ENCODE data around the gene PCNX4.

The PCNX4 gene

DNA sequence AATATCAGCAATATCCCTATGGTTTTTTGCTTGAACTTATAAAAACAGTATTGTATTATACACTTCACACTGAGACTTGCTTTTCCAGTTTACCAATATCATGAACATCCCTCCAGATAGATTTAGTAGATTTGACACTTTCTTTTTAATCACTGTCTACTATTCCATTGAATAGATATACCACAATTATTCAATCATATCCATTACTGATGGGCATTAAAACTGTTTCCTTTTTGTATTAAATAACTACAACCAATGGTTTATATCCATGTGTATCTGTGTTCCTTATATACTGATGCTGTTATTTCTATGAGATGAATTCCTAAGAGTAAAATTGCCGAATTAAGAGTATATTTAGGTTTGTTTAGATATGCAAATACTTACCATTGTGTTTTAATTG is 86.4 kb downstream of the PCNX4 start:
- no peak for DNase-seq

DNA sequence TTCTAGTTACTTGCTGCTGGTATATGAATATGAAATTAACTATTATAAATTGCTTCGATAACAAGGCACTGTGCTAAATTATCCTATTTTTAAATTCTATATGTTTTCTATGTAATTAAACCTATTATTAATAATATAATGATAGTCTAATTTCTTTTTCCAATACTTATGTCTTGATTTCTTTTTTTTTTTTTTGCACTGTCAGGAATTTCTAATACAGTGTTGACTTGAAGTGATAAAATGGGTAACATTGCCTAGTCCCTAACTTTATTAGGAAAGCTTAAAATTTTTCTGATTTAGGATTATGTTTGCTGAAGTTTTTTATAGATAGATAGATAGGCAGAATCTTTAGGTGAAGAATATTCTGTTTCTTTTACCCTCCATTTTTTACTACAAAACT is 87.1 kb downstream of the PCNX4 start:
- no peak for DNase-seq

DNA sequence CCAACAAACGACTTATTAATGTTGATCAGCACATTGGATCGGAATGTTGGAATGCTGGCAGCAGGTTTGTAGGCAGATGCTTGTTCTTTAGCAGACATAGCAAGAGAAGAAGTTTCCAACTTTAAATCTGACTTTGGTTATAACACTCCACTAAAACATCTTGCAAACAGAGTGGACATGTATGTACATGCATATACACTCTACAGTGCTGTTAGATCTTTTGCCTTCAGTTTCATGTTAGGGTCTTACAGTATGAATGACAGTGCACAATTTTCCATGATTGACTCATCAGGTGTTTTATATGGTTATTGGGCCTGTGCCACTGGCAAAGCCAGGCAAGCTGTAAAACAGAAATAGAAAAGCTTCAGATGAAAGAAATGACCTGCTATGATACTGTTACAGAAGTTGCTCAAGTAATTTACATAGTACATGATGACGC is 87.7 kb downstream of the PCNX4 start:
- DNase-seq: no peak

DNA sequence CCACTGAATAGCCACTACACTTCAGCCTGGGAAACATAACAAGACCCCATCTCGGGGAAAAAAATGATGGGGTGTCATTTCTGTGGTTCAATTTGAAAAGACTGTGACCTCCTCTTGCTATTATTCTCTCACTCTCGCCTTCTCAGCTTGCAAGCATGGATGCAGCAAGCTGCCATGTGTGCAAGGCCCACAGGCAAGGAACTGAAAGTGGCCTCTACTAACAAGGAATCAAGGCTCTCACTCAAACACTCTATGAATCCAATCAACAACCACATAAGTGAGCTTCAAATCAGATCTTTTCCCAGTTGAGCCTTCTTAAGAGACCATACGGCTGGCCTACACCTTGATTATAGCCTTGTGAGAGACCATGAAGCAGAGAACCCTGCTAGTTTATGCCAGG is 91.4 kb downstream of the PCNX4 start:
- DNase-seq: no peak

DNA sequence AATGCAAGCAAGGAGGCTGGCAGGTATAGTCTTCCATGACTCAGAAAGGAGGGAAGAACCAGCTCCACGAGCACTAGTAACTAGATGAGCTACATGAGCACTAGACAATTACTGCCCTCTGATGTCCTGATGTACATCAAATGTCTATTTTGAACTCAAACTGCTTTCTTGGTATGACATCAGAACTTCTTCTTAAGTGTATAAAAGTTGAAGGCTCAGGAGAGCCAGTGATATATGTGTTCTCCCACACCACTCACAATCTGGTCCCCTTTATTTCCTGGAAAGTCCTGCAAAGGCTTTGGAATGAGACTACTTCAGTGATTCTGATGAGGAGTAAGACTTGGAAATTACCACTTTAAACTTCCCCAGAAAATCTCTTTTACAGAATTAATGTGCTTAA is 92.0 kb downstream of the PCNX4 start:
- no peak for DNase-seq

DNA sequence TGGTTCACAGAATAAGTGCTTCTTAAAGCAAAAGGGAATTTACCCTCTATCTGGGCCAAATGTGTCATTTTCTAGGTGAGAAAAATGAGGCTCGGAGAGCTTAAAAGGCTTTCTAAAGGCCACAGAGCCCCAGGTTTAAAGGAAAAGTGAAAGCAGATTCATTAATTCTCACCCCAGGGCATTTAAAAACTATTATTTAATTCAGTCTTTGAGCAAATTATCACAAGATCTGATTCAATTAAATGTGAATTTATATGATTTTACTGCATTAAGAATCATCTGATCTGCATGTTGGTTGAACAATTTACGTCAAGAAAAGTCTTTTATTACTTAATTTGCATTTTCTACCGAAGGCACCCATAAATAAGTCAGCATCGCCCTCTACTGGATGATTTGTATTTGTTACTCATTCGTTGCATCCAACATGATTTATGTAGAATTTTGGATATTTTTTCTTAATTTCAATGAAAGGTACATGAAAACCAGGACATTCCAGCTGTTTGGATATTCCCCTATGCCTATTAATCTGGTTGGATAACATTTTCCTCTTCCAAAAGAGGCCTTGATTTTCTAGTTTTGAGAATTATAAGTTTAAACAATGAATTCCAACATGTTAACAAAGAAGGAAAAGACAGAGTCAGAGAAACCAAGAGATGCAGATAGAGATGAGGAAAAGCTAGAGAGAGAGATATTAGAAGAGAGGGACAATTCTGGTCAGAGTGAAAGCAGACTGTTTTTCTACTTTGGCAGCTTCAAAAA is 92.6 kb downstream of the PCNX4 start:
- peak; percentile 93 for DNase-seq

DNA sequence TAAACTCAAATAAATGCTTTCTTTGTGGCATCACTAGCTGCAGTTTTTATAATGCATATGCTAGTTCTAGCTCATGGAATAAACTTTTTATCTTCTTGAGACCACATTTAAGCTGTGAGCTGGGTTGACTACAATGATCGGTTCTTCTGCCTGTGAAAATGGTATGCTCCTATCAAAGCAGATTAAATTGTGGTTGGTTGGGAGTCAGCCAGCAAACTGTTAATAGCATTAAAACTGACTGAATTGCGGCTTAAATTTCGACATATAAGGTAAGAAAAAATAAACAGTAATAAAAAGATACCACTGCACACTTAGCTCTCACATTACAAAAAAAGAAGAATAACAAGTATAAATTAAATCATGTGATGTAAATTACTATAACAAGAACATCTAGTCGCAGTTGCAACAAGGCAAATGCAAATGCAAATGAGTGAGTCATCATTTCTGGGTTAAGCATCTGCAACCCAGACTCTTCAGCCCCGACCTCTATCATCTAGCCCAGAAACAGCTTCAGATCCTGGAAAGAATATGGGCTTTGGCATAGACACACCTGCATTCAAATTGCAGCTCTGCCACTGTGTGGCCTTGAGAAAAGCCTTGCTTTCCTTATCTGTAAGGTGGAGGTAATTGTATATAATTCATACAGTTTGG is 93.3 kb downstream of the PCNX4 start:
- DNase-seq: no peak

DNA sequence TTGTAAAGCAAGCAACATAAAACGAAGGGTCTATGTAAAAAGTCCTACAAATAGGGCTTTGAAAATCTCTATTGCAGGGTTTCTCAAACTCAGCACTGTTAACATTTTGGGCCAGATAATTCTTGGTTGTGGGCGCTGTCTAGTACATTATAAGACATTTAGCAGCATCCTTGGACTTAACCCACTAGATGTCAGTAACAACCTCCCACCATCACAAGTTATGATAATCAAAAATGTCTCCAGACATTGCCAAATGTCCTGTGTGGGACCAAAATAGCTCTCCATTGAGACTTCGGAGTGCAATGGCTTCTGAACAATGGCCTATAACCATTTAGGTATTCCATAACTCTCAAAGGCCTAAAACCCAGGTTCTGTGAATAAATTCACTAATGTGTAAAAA is 96.4 kb downstream of the PCNX4 start:
- no peak for DNase-seq

DNA sequence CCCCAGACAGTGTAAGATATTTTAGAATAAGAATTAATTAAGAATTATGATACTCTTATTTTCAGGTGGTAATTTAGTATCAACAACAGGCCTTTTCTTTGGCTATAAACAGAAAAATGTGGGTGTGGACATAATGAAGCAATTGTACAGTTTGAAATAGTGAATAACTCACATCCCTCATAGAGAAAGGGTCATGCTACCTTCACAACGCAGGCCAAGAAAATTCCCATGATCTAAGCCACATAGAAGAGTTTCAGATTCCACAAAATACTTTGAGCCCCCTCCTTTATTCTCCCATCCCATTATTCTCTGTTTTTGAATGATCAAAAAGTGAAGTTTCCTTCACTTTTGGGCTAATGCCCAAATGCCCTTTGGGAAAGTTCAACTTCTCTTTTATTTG is 97.0 kb downstream of the PCNX4 start:
- DNase-seq: no peak

DNA sequence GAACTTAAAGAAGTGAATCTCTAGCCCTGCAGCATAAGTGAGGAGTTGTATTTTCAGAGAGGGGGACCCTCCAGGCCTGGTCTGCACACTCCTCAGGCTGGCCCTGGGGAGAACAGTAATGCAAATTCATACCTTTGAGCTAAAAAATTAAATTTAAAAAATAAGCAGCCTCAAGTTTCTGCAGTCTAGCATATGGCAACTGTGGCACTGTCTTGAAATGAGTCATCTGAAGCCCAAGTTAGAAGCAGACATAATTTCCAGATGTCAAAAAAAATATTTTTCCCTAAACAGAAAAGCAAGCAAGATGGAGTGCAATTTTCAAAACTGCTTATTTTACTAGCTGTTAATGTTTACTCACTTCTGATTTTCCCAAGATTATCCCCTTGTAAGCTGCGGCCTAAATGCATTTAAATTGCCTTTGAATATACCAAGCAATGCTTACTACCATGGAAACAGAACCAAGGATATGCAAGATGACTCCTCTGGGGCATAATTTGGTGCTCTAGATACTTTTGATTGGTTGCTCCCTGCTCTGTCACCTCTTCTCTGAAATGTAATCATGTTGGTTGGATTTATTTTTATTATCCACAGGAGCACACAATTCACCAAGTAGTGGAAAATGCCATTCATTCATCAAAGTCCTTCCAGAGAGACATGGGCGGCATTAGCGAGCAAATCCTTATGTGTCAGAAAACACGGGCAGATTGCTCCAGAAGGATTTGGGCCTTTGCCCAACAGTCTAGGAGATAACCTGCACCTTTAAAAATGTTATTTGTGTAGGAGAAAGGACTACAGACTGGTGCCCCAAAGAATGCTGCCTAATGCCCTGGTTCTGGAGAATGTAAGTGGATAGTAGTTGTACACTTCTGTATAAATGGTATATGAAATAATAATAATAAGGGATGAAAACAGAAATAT is 98.5 kb downstream of the PCNX4 start:
- no peak for DNase-seq

DNA sequence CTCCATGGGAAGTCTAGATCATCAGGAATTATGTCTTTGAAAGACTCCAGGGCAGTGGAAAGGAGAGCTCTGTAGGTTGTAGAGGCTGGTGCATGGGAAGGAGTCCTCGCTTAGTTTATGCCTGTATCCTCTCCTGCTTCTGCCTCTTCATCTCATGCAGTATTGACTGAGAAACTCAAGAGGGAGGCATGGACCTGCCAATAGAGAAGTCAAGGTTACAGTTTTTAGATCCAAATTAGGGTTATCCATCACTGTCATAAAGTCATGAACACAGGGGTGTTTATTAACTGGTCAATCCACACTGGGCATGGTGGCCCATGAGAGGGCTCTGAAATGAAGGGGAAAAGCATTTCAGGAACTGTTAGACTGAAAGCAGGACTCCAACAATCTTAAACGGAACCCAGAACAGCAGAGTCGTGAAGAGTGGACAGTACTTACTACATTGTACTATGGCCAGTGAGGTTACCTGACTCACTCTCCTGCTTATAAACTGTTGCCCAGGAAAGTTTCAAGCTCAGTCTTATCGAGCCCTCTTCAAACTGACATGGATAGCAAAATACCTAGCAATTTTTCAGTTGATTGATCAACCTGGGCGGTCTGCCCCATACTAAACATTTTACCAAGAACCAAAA is 103.6 kb downstream of the PCNX4 start:
- DNase-seq: no peak

DNA sequence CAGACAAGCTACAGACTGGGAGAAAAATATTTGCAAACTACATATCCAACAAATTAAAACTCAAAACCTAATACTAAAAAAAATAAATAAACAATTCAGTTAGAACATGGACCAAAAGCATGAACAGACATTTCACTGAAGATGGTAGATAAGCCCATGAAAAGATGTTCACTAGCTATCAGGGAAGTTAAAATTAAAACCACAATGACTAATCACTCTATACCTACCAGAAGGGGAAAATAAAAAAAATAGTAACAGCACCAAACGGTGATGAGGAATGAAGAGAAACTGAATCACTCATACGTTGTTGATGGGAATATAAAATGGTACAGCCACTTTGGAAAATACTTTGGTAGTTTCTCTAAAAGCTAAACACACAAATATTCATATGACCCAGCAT is 104.6 kb downstream of the PCNX4 start:
- no peak for DNase-seq

DNA sequence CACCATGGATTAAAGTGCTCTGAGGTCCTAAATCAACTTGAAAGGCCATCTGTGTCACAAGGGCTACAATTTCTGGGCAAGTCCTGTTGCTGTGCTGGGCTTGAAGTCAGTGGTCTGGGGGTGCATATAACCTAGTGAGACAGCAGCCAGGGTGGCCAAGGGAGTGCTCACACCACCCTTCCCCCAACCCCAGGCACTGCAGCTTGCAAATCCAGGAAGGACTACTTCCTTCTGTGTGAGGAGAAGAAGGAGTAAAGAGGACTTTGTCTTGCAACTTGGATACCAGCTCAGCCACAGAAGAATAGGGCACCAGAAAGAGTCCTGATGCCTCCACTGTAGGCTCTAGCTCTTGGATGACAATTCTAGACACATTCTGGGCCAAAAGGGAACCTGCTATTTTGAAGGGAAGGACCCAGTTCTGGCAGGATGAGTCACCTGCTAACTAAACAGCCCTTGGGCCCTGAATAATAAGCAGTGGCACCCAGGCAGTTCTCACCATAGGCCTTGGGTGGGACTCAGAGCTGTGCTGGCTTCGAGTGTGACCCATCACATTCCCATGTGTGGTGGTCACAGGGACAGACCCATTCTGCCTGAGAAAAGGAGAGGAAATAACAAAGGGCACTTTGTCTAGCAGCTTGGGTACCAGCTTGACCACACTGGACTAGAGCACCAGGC is 106.0 kb downstream of the PCNX4 start:
- no peak for DNase-seq

DNA sequence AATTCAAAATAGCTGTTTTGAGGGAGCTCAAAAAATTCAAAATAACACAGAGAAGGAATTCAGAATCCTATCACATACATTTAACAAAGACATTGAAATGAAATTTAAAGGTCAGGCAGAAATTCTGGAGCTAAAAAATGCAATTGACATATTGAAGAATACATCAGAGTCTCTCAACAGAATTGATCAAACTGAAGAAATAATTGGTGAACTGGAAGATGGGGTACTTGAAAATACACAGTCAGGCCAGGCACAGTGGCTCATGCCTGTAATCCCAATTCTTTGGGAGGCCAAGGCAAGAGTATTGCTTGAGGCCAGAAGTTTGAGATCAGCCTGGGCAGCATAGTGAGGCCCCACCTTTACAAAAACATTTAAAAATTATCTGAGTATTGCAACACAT is 107.6 kb downstream of the PCNX4 start:
- no peak for DNase-seq

DNA sequence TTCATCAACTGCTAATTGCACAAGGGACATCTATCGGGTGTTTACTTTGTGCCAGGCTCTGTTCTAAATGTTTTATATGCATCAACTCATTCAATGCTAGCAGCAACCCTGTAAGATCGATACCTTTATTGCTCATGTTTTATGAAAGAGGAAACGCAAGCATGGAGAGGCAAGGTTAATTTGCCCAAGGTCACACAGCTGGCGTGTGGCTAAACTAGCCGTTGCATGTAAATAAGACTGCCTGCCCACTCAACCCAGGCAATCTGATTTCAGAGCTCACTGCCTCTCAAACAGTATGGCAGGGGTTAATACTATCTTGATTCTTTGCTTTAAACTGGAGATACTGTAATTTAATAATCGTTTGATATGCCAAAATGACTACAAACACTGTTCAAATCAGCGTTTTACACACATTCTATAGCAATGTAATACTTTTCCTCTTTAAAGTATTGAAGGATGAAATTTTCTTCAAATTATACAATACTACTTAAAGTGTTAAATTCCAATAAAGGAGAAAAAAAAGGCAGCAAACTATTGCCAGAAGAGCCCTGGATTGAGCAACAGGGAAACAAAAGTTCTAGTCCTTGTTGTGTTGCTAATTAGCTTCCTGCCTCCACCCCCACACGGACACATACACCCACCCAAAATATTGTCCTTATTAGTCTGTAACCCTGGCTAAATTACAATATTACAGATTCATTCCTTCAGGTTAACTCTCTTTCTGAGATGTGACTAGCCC is 112.5 kb downstream of the PCNX4 start:
- DNase-seq: no peak

DNA sequence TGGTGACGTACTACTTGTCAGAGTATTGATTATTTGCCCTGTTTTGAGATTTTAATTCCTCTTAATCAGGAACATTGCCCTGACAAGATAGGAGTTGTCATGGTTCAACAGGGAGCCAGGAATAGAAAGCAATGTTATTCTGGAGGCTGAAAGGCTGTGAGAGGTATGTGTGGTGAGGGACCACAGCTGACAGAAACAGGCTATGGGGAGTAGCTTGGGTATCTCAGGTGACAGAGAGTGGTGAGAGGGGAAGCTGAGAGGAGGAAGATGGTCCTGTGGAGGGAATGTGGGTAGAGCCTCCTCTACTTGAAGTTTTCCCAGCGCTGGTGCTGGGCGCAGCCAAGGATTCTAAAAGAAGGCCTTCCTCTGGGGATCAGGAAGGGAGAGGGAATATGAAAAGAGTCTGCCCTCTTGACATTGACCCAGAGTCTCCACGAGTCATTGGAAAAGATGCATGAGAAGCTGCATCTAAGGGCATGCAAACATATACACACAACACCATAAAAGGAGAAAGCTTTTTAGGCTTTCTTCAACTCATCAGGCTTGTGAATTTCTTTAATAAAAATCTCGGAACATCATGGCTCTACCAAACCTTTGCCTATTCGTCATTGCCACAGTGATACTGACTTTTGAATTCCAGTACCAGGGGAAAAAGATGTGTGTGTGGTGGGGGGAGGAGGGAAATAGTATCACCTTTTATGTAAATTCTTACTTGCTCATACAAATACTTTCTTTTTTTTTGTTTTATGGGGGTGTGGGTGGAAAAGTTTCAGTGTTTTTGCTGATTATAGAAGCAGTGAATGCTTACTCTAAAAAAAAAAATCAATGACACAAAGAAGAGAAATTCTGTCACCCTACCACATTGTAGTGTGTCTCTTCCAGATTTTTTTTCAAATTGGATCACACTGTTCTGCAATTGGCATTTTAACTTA is 113.4 kb downstream of the PCNX4 start:
- DNase-seq: no peak

DNA sequence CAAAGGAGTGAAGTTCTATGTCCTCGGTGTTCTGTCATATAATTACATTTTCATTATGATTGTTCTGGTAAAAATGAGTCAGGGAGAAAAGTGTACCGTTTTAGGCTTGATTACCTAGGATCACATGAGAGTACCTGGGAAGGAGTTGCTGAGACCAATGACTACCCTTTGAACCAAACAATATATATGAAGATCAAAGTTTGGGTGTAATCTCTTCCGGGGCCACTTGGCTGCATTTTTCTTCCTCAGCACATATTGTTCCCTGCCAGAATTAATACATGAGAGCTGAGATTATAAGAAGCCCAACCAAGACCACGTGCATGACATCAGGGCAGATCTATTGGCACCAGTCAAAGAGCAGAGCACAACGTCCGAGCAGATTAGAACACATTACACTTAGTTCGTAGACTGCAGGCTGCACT is 114.5 kb downstream of the PCNX4 start:
- no peak for DNase-seq

DNA sequence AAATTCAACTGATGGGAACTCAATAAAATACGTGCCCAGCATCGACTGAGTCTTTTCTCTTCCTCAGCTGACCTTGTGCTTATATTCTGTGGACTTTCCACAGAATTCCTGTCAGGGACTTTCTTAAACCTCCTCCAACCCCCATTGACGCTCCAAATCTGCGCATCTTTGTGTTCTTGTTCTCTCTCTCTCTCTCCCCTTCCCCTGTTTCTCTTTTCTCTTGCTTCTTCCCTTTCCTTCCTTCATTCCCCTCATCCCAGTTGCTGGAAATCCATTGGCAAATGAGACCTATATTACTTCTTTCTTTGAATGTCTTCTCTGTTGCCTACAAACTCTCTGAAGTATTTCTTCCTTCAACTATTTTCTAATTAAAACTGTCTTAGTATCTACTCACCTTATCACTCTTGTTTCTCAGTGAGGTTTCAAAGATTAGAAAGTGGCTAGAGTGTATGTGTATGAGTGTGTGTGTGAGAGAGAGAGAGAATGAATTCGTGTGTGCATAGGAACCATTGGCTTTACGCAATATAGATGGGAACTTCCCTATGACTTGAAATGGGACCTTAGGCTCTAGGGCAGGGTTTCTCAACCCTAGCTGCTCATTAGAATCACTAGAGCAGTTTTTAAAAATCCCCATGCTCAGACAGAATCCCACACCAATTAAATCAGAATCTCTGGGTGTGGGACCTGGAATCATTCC is 115.3 kb downstream of the PCNX4 start:
- DNase-seq: no peak

DNA sequence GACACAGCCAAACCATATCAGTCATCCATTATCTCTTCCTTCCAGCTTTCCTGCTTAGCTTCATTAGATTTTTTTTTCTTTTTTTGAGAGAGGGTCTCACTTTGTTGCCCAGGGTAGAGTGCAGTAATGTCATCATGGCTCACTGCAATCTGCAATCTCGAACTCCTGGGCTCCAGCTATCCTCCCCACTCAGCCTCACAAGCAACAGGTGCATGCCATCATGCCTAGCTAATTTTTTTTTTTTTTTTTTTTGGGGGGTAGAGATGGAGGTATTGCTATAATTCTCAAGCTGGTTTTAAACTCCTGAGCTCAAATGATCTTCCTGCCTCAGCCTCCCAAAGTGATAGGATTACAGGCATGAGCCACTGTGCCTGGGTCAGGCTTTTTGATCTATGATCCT is 119.0 kb downstream of the PCNX4 start:
- DNase-seq: no peak

DNA sequence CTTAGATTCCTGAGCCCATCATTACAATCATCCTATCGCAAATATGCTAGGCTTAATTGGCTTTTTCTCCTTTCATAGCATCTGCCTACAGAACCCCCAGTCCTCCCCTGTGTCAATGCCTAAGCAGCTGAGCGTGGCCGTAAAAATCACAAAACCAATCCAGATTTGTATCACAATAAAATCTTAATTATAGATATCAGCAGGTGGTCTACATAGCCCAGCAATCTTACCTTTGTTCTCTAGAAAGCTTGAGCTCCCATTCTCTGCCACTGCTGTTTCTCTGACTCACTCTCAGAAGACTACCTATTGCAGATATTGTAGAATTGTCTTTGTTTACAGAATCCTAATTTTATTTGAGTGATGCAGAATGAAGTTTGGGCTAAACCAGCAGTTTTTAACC is 119.4 kb downstream of the PCNX4 start:
- no peak for DNase-seq

Measured in NCI-H1694 (cell line).